Duodenal mucosa (tissue), 2 donors: ENCODE data around the gene CARMIL1.
A peak's percentile ranks its signal among the peaks of the same experiment; 100 is the strongest.
"Not testable (repeated sequence)": the region's sequence is repeated elsewhere in the genome, so short reads cannot be mapped to it uniquely, and the experiment has no call there.

Experiments
- H3K27ac ChIP-seq: one replicate; pipeline ENCODE4 v1.7.0; 2013; ENCODE audit warnings: low read depth, low read length
- H3K27me3 ChIP-seq, 2 donors: one replicate each; pipeline ENCODE4 v1.7.0; 2013; ENCODE audit warnings: low read length in 2 of 2, control low read depth in 1 of 2; ENCODE audit not compliant: insufficient read depth in 2 of 2, control insufficient read depth in 1 of 2
- H3K36me3 ChIP-seq, 2 donors: one replicate each; pipeline ENCODE4 v1.7.0; 2013; ENCODE audit warnings: low read length in 2 of 2, control low read depth in 1 of 2; ENCODE audit not compliant: insufficient read depth in 2 of 2, control insufficient read depth in 1 of 2
- H3K4me1 ChIP-seq, 2 donors: one replicate each; pipeline ENCODE4 v1.7.0; 2013; ENCODE audit warnings: low read length in 2 of 2, control low read depth in 1 of 2; ENCODE audit not compliant: insufficient read depth in 2 of 2, control insufficient read depth in 1 of 2
- H3K4me3 ChIP-seq, 2 donors: one replicate each; pipeline ENCODE4 v1.7.0; 2013; ENCODE audit warnings: low read length in 2 of 2, low read depth in 1 of 2
- H3K9ac ChIP-seq, 2 donors: one replicate each; pipeline ENCODE4 v1.7.0; 2013; ENCODE audit warnings: low read length in 2 of 2, low read depth in 1 of 2
- H3K9me3 ChIP-seq, 2 donors: one replicate each; pipeline ENCODE4 v1.7.0; 2013; ENCODE audit warnings: low read length in 2 of 2, control low read depth in 1 of 2; ENCODE audit not compliant: control insufficient read depth in 1 of 2

CARMIL1 gene

GRCh38 chr6:25290306-25291060 lies 11.3 kb downstream of the CARMIL1 start:
- no peak overlapping the region for H3K27ac ChIP-seq
- no peak overlapping the region for H3K4me3 ChIP-seq
- peaks cover 13 to 29% of the 10 kb centered on the region in 2 donors for H3K4me1 ChIP-seq

GRCh38 chr6:25292384-25292783 lies 13.2 kb downstream of the CARMIL1 start:
- Histone ChIP-seq H3K9ac (no peak overlapping the region), H3K4me3 (no peak overlapping the region), H3K27ac (no peak overlapping the region), H3K4me1 (peaks cover 25 to 36% of the 10 kb centered on the region in 2 donors), H3K9me3 (no peaks in the 10 kb centered on the region), H3K27me3 (no peaks in the 10 kb centered on the region), H3K36me3 (no peaks in the 10 kb centered on the region)

More at GRCh38 chr6:25290306-25291060, 11.3 kb downstream of the CARMIL1 start:
- Histone ChIP-seq H3K9ac (no peak overlapping the region), H3K9me3 (no peaks in the 10 kb centered on the region), H3K36me3 (no peaks in the 10 kb centered on the region), H3K27me3 (no peaks in the 10 kb centered on the region)

GRCh38 chr6:25295651-25296050 lies 16.5 kb downstream of the CARMIL1 start:
- Histone ChIP-seq H3K27ac (no peak overlapping the region), H3K9ac (no peak overlapping the region), H3K9me3 (no peaks in the 10 kb centered on the region), H3K4me3 (peak overlapping the region in 1 of 2 donors; percentile 1), H3K4me1 (peaks cover 22 to 31% of the 10 kb centered on the region in 2 donors), H3K36me3 (no peaks in the 10 kb centered on the region), H3K27me3 (no peaks in the 10 kb centered on the region)

GRCh38 chr6:25296217-25296905 lies 17.2 kb downstream of the CARMIL1 start:
- H3K27ac ChIP-seq: no peak overlapping the region
- no peak overlapping the region for H3K9ac ChIP-seq

GRCh38 chr6:25297039-25297441 lies 17.9 kb downstream of the CARMIL1 start:
- H3K9ac ChIP-seq: no peak overlapping the region
- no peaks in the 10 kb centered on the region for H3K27me3 ChIP-seq
- peaks cover 33 to 45% of the 10 kb centered on the region in 2 donors for H3K4me1 ChIP-seq
- H3K27ac ChIP-seq: no peak overlapping the region
- H3K9me3 ChIP-seq: no peaks in the 10 kb centered on the region
- no peaks in the 10 kb centered on the region for H3K36me3 ChIP-seq
- H3K4me3 ChIP-seq: no peak overlapping the region

More at GRCh38 chr6:25296217-25296905, 17.2 kb downstream of the CARMIL1 start:
- peaks cover 27 to 39% of the 10 kb centered on the region in 2 donors for H3K4me1 ChIP-seq
- no peaks in the 10 kb centered on the region for H3K9me3 ChIP-seq
- no peaks in the 10 kb centered on the region for H3K27me3 ChIP-seq
- no peaks in the 10 kb centered on the region for H3K36me3 ChIP-seq
- peak overlapping the region in 1 of 2 donors; percentile 1 for H3K4me3 ChIP-seq

- Histone ChIP-seq H3K27me3 (no peaks in the 10 kb centered on the region), H3K27ac (no peak overlapping the region), H3K9ac (no peak overlapping the region), H3K4me1 (peaks cover 43 to 55% of the 10 kb centered on the region in 2 donors), H3K36me3 (no peaks in the 10 kb centered on the region), H3K9me3 (no peaks in the 10 kb centered on the region), H3K4me3 (no peak overlapping the region)
These were observed 18.8 kb downstream of the CARMIL1 start for GRCh38 chr6:25297823-25298522.

- H3K27ac ChIP-seq, H3K4me3 ChIP-seq, H3K27me3 ChIP-seq, H3K9me3 ChIP-seq, H3K36me3 ChIP-seq, H3K9ac ChIP-seq: not testable (repeated sequence)
- H3K4me1 ChIP-seq: peaks cover 46 to 59% of the 10 kb centered on the region in 2 donors
These were observed 19.3 kb downstream of the CARMIL1 start for GRCh38 chr6:25298523-25298865.

GRCh38 chr6:25301362-25301761 lies 22.2 kb downstream of the CARMIL1 start:
- Histone ChIP-seq H3K9me3 (no peaks in the 10 kb centered on the region), H3K4me3 (no peak overlapping the region), H3K27ac (no peak overlapping the region), H3K4me1 (peaks cover 53 to 56% of the 10 kb centered on the region in 2 donors), H3K36me3 (no peaks in the 10 kb centered on the region), H3K27me3 (no peaks in the 10 kb centered on the region), H3K9ac (no peak overlapping the region)

GRCh38 chr6:25302151-25302550 lies 23.0 kb downstream of the CARMIL1 start:
- no peaks in the 10 kb centered on the region for H3K9me3 ChIP-seq
- no peak overlapping the region for H3K27ac ChIP-seq
- H3K4me1 ChIP-seq: peaks cover 48 to 56% of the 10 kb centered on the region in 2 donors
- H3K27me3 ChIP-seq: no peaks in the 10 kb centered on the region
- H3K4me3 ChIP-seq: peak overlapping the region; percentile 37 to 40
- no peaks in the 10 kb centered on the region for H3K36me3 ChIP-seq
- no peak overlapping the region for H3K9ac ChIP-seq

GRCh38 chr6:25302677-25303128 lies 23.5 kb downstream of the CARMIL1 start:
- Histone ChIP-seq H3K4me1 (peaks cover 51 to 62% of the 10 kb centered on the region in 2 donors), H3K27ac (no peak overlapping the region), H3K36me3 (no peaks in the 10 kb centered on the region), H3K9ac (peak overlapping the region in 1 of 2 donors; percentile 3), H3K27me3 (no peaks in the 10 kb centered on the region), H3K4me3 (peak overlapping the region; percentile 37 to 40), H3K9me3 (no peaks in the 10 kb centered on the region)
